ENCODE data around the gene HTT-AS. TPM values are rescaled to one million over a fixed set of nuclear protein-coding genes. Genes with fewer than 3 reads are reported as not detected.

The HTT-AS gene
- total and polyA plus RNA-seq, 4 donors: not detected

GRCh38 chr4:3091464-3091863 lies 17.1 kb upstream of the HTT-AS start:
- Histone ChIP-seq H3K4me1 (ENCODE audit: control insufficient read depth in 5 of 5, insufficient read depth in 5 of 5, low read length in 5 of 5) (no peaks in the 10 kb centered on the region), H3K9me3 (ENCODE audit: control insufficient read depth in 4 of 4, insufficient read depth in 3 of 4, low read length in 3 of 4) (no peaks in the 10 kb centered on the region), H3K4me3 (no peak overlapping the region), H3K27ac (ENCODE audit: low read depth in 1 of 2, low read length in 1 of 2) (no peak overlapping the region), H3K27me3 (ENCODE audit: control insufficient read depth in 3 of 3, insufficient read depth in 3 of 3, low read length in 2 of 3) (no peaks in the 10 kb centered on the region), H3K9ac (ENCODE audit: insufficient read depth in 1 of 2, low read length in 2 of 2) (no peak overlapping the region), H3K36me3 (ENCODE audit: control insufficient read depth in 4 of 4, insufficient read depth in 4 of 4, low read length in 4 of 4) (peaks cover 6 to 16% (median 14%) of the 10 kb centered on the region in 4 donors)
- ATAC-seq (ENCODE audit: insufficient read depth, low FRiP score): no peak
- TF ChIP-seq CTCF (IDR thresholded peaks at IDR 0.05; ENCODE audit: control extremely low read depth, extremely low read depth): no peak
- no peak for DNase-seq
- 71 to 75% methylated on average over 5 of the region's 5 CpGs for WGBS, 2 donors

GRCh38 chr4:3087115-3087797 lies 12.9 kb upstream of the HTT-AS start:
- Histone ChIP-seq H3K27ac (ENCODE audit: low read depth in 1 of 2, low read length in 1 of 2) (no peak overlapping the region), H3K9ac (ENCODE audit: insufficient read depth in 1 of 2, low read length in 2 of 2) (no peak overlapping the region), H3K27me3 (ENCODE audit: control insufficient read depth in 3 of 3, insufficient read depth in 3 of 3, low read length in 2 of 3) (no peaks in the 10 kb centered on the region), H3K4me1 (ENCODE audit: control insufficient read depth in 5 of 5, insufficient read depth in 5 of 5, low read length in 5 of 5) (peaks cover 0 to 6% (median 0%) of the 10 kb centered on the region in 5 donors), H3K36me3 (ENCODE audit: control insufficient read depth in 4 of 4, insufficient read depth in 4 of 4, low read length in 4 of 4) (peaks cover 5 to 8% (median 7%) of the 10 kb centered on the region in 4 donors), H3K9me3 (ENCODE audit: control insufficient read depth in 4 of 4, insufficient read depth in 3 of 4, low read length in 3 of 4) (no peaks in the 10 kb centered on the region), H3K4me3 (no peak overlapping the region)
- TF ChIP-seq CTCF (IDR thresholded peaks at IDR 0.05; ENCODE audit: control extremely low read depth, extremely low read depth): no peak
- ATAC-seq (ENCODE audit: insufficient read depth, low FRiP score): no peak
- DNase-seq: no peak
- 91 to 97% methylated on average over 4 of the region's 4 CpGs for WGBS, 2 donors

- DNase-seq (no peak), ATAC-seq (ENCODE audit: insufficient read depth, low FRiP score) (no peak)
- Histone ChIP-seq H3K4me1 (ENCODE audit: control insufficient read depth in 5 of 5, insufficient read depth in 5 of 5, low read length in 5 of 5) (peaks cover 0 to 6% (median 0%) of the 10 kb centered on the region in 5 donors), H3K36me3 (ENCODE audit: control insufficient read depth in 4 of 4, insufficient read depth in 4 of 4, low read length in 4 of 4) (peaks cover 2 to 8% (median 7%) of the 10 kb centered on the region in 4 donors), H3K4me3 (no peak overlapping the region), H3K9me3 (ENCODE audit: control insufficient read depth in 4 of 4, insufficient read depth in 3 of 4, low read length in 3 of 4) (no peaks in the 10 kb centered on the region), H3K27ac (ENCODE audit: low read depth in 1 of 2, low read length in 1 of 2) (no peak overlapping the region), H3K27me3 (ENCODE audit: control insufficient read depth in 3 of 3, insufficient read depth in 3 of 3, low read length in 2 of 3) (no peaks in the 10 kb centered on the region), H3K9ac (ENCODE audit: insufficient read depth in 1 of 2, low read length in 2 of 2) (no peak overlapping the region)
- no peak for TF ChIP-seq CTCF (IDR thresholded peaks at IDR 0.05; ENCODE audit: control extremely low read depth, extremely low read depth)
- WGBS, 2 donors: 93 to 97% methylated on average over 10 of the region's 10 CpGs
Measured at GRCh38 chr4:3085948-3086670, 11.8 kb upstream of the HTT-AS start.
